Kasumi-1 (cell line): ENCODE measurements around the gene RAB4B.
A peak's percentile ranks its signal among the peaks of the same experiment; 100 is the strongest.
"Not testable (repeated sequence)": the region's sequence is repeated elsewhere in the genome, so short reads cannot be mapped to it uniquely, and the experiment has no call there.

ENCODE experiments used
- DNase-seq, 2 experiments: peaks; one replicate each; lab custom pipeline; 2025; lab: John Stamatoyannopoulos, UW

Gene RAB4B

GRCh38 chr19:40822704-40823553 is 44.9 kb downstream of the RAB4B start:
- DNase-seq: peak; percentile 81 to 87

DNA sequence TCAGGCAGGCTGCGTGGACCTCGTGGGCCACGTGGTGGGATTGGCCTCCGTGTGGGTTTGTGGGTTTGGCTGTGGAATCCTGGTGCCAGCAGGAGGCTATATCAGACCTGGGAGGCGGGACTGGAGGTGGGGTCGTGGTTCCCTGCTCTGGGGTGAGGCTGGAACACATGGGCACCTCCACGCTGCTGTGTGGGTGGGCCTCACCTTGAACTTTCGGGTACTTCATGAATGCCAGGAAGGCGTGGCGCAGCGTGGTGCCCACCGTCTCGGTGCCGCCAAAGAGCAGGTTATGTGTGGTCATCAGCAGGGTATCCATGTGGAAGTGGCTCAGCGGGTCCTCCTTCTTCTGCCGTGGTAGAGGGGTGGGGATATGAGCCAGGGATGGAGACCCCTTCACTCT is 46.9 kb downstream of the RAB4B start:
- not testable (repeated sequence) for DNase-seq

DNA sequence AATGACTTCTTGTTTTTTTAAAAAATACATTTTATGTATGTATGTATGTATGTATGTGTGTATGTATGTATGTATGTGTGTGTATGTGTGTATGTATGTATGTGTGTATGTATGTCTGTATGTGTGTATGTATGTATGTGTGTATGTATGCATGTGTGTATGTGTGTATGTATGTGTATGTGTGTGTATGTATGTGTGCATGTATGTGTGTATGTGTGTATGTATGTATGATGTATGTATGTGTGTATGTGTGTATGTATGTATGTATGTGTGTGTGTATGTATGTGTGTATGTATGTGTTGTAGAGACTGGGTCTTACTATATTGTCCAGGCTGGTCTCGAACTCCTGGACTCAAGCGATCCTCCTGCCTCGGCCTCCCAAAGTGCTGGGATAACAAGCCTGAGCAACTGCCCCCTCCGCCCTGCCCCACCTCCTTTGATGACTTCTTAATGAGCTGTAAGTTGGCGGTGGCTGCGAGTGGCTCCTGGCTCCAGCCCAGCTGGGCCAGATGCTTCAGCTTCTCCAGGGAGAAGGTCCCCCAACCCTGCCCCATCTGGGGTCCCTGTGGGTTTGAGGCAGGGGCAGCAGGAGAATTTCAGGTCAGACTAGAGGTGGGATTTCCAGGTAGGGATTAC is 47.5 kb downstream of the RAB4B start:
- not testable (repeated sequence) for DNase-seq

DNA sequence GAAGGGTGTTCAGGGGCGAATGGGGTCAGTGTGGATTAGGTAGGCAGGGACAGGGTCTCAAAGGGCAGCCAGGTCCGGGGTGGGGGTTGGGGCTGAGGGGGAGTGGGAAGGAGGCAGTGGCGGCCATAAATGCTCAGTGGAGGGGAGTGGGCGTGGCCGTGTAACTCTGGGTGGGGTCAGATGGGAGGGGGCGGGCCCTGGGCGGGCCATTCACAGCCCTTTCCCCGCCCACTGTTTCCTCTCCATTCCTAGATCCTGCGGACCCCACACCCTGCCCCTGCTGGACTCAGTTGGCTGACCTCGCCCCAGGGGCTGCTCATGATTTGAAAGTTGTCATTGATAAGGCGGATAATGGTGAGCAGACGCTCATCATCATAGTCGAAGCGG is 48.3 kb downstream of the RAB4B start:
- DNase-seq: not testable (repeated sequence)

DNA sequence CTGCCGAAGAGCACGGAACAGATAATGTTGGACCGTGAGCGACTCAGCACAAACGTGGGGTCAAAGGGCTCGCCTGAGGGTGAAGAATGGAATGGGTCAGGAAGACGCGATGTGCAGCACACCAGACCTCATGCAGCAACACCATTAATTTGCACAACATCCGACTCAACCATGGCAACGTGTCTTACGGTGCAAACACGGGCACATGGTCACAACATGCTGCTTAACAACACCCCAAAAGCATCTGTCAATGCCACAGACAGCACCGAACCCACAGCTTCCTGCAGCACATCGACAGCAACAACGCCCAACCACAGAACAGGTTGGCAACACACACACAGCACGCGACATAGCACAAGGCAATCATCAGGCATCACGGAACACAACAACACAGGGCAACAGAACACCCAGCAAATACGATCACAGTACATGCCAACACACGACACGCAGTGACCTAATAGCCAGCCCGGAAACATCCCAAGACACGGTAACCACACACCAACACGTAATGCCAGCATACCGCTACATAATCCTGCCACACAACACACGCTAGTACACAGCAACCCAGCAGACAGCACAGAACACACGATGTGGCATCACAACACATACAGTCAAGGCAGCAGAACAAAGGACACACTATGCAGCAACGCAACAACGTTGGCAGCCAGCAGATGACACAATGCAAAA is 48.8 kb downstream of the RAB4B start:
- not testable (repeated sequence) for DNase-seq

GRCh38 chr19:40827386-40828247 is 49.6 kb downstream of the RAB4B start:
- DNase-seq: no peak

DNA sequence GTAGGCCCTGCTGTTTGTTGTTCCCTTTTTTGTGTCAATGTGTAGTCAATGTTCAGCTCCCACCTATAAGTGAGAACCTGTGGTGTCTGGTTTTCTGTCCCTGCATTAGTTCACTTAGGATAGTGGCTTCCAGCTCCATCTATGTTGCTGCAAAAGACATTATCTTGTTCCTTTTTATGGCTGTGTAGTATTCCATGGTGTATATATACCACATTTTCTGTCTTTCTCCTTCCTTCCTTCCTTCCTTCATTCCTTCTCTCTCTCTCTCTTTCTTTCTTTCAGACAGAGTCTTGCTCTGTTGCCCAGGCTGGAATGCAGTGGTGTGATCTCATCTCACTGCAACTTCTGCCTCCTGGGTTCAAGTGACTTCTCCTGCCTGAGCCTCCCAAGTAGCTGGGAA is 51.2 kb downstream of the RAB4B start:
- DNase-seq: no peak

- not testable (repeated sequence) for DNase-seq
Measured at GRCh38 chr19:40830741-40831140, 52.7 kb downstream of the RAB4B start.

DNA sequence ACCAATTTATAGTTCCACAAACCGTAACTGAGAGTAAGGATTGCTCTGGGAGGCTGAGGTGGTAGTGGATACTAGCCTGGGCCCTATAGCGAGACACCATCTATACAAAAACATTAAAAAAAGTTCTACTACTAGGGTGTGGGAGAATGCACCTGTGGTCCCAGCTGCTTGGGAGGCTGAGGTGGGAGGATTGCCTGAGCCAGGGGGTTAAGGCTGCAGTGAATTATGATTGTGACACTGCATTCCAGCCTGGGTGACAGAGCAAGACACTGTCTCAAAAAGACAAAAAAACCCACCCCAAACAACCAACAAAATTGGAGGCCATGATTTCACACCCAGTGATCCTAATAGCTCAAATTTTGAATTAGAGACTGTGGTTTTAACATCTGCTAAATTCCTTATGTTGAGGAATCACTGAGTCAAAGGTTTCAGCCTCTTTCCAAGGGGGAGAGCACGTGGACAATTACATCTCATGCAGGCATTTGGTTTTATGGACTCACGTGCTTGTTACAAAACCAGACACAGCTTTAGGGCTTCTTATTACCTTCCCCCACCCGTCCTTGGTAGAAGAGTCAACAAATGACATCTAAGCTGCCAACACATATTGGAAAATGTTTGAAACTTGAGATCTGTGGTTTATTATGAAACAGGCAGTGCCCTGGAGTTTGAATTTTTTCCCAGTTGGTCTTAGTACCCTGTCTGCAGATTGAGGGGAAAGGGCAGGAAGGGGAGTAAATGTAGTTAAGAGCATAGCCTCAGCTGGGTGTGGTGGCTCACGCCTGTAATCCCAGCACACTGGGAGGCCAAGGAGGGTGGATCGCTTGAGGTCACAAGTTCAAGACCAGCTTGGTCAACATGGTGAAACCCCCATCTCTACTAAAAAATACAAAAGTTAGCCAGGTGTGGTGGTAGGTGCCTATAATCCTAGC is 53.7 kb downstream of the RAB4B start:
- DNase-seq: peak; percentile 53 to 60

- not testable (repeated sequence) for DNase-seq
Measured at GRCh38 chr19:40832431-40832790, 54.4 kb downstream of the RAB4B start.

DNA sequence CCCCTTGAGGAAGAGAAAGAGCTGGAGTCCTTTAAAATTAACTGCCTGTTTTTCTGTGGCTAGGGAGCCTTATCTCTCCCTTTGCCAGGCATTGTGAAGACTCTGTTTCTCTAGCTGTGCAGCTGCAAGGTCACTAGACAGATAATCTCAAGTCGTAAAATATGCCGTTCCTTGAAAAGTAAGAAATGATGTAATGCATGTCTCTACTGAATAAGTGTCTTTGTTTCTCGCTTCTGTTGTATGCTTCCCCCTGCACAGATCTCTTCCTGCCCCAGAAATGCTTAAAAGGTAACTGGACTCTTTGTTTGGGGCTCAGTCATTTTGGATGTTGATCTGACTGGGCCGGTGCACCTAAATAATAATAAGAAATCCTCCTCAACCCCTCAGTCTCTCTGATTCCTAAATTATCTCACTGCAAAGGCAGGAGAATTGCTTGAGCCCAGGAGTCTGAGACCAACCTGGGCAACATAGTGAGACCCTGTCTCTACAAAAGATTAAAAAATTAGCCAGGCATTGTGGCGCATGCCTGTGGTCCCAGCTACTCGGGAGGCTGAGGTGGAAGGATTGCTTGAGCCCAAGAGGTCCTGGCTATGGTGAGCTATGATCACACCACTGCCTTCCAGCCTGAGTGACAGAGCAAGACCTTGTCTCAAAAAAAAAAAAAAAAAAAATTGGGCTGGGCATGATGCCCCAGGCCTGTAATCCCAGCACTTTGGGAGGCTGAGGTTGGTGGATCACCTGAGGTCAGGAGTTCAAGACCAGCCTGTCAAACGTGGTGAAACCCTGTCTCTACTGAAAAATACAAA is 55.9 kb downstream of the RAB4B start:
- not testable (repeated sequence) for DNase-seq

GRCh38 chr19:40836754-40837429 is 58.8 kb downstream of the RAB4B start:
- DNase-seq: no peak

DNA sequence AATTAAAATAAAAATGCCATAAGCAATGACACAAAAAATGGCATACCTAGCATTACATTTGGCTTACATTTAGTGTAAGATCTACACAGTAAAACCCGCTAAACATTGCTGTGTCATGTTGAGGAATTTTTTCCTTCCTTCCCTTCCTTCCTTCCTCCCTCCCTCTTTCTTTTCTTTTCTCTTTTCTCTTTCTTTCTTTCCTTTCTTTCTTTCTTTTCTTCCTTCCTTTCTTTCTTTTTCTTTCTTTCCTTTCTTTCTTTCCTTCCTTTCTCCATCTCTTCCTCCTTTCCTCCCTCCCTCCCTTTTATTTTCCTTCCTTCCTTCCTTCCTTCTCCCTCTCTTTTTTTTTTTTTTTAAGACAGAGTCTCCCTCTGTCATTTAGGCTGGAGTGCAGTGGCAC is 60.4 kb downstream of the RAB4B start:
- DNase-seq: not testable (repeated sequence)

DNA sequence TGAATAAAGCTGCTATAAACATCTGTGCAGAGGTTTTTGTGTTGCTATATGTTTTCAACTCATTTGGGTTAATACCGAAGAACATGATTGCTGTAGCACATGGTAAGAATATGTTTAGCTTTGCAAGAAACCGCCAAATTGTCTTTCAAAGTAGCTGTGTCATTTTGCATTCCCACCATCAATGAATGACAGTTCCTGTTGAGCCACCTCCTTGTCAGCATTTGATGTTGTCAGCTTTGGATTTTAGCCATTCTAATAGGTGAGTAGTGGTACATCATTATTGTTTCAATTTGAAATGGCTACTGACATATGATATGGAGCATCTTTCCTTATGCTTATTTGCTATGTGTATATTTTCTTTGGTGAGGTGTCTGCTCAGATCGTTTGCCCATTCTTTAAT is 64.0 kb downstream of the RAB4B start:
- DNase-seq: not testable (repeated sequence)

DNA sequence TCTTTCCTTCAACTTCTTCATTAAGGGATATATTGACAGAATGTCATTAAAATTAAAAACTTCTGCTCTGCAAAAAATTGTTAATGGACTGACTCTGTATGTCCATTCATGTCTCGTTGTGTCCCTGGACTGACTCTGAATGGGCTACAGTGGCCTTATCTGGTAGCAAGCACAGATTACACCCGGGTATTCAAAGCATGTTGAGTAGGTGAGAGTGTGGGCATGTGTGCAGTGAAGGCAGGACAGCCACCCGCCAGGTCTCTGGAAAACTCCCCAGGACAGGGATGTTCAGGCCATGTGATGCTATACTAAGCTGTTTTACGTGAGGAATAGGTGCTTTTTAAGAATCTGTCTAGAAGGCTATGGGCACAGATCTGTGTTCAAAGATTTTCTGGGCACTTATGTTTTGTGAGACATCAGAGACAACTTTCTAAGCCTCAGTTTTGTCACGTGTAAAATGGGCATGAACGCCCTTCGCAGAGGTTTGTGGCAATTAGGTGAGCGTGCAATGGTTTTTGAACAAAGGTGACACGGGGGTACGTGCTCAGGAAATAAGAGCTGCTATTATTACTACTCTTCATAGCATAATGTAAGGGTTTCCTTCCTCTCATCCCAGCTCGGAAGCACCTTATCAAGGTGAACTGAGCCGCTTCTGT is 65.1 kb downstream of the RAB4B start:
- not testable (repeated sequence) for DNase-seq

DNA sequence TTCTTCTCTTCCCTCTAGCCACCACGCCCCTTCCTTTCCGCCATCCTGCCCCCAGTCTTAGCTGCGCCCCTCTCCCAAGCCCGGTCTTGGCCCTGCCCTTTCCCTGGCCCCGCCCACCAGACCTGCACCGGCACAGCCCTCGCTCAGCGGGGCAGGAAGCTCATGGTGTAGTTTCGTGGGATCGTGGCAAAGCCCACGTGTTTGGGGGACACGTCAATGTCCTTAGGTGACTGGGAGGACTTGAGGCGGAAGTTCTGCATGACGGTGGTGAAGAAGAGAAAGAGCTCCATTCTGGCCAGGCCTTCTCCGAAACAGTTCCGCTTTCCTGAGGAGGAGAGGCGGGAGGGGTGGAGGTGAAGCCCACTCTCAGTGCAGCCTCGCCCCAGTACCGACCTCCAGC is 65.6 kb downstream of the RAB4B start:
- peak in 1 of 2 experiments; percentile 28 for DNase-seq
